GM19328 (cell line): ENCODE data around the gene GPN2.
A peak's percentile ranks its signal among the peaks of the same experiment; 100 is the strongest.
"Not testable (repeated sequence)": the region's sequence is repeated elsewhere in the genome, so short reads cannot be mapped to it uniquely, and the experiment has no call there.

Experiments used
- ATAC-seq: cut with Tn5 transposase; IDR thresholded peaks from one replicate; pipeline ENCODE4 v1.9.1; 2021; ENCODE audit warnings: mild to moderate bottlenecking, moderate library complexity; ENCODE audit not compliant: unreplicated experiment

GPN2 gene

DNA sequence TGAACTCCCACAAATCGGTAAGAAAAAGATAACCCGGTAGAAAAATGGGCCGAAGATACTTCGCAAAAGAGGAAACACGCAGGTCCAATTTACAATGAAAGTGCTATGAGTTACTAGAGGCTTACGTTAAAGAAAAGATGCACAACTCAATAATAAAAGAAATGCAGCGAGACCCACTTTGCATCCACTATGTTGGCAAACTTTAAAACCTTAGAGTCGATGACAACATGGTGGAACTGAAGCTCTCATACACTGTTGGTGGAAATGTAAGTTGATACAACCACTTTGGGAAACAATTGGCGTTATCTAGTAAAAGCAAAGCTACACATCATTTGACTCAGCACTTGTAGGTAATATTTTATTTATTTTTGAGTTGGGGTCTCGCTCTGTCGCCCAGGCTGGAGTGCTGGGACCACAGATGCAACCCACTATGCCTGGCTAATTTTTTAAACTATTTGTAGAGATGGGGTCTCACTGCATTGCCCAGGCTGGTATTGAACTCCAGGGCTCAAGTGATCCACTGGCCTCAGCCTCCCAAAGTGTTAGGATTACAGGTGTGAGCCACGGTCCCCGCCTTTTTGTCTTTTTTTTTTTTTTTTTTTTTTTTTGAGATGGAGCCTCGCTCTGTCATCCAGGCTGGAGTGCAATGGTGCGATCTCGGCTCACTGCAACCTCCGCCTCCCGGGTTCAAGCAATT, 10.9 kb upstream of the GPN2 start:
- no peak for ATAC-seq

DNA sequence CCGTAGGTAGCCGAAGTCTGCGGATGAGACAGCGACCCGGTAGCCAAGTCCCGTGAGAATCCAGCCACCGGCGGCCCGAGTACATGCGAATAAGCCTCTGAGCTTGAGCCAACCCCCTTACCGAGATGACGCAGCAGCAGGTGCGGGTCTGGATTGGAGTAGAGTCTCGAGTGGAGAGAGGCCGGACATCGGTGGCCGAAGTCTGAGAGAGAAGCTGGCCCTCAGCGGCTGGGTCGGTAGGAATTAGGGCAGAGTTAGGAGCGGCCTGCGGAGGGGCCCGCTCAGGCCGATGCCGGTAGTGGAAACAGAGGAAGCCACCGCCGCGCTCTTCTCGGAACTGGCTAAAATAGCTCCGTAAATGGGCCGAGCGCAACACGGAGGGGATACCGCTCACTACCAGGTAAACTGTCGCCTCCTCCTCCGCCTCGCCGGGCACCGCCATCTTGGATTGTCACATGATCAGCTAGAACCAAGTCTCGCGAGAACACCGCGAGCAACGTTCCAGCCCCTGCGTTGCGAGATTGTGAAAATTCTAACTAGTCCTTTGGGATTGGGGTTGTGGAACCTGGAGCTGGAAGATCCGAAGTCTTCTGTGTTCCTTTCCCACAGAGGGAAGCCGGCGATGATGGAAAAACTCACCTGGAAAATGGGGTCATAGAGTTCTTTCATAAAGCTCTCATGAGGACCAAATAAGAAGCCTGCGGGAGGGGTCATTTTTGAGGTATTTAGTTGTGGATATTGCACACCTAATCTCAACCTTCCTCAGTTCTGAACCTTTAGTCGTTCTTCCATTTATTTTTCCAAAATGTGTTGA, 10.1 kb upstream of the GPN2 start, which contains the start of gene GPATCH3:
GPATCH3 (minus strand) TSS at position 467 of the 814 bp plus-strand sequence; CDS start at position 442, 25 bp downstream.
- ATAC-seq = no peak

DNA sequence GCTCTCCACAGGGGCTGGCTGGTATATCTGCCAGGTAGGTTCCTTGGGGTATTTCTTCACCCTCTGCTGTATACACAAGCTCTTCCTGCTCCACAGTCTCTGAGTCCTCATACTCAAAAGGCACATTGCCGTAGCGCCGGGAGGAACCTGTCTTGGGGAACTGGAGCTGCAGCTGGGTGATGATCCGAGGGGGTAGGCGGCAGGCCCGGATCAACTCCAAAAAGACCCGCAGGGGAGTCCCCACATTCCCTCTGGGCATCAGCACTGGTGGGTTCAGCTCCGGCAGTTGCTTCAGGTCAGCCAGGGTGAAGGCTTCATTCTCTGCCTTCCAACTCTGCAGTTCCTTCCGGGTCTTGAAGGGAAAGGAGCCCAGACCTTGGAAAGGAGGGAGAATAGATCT, 7.3 kb upstream of the GPN2 start:
- no peak for ATAC-seq

DNA sequence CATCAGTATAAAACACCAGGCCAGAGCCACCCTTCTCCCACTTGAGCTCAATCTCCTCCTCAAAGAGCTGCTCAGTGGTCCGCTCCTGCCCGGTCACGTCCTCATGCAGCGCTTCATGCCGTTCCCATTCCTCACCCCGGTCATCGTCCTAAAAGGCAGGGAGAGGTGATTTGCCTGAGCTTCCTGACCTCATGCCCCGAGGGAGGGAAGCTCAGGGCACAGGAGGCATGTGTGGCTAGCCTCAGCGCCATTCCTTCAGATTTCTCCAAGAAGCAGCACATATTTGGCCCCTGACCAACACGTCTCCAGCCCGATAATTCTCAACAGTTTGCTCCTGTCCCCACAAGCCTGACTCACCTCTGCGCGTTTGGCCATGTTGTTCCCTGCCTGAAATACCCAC, 4.2 kb upstream of the GPN2 start:
- ATAC-seq = no peak

DNA sequence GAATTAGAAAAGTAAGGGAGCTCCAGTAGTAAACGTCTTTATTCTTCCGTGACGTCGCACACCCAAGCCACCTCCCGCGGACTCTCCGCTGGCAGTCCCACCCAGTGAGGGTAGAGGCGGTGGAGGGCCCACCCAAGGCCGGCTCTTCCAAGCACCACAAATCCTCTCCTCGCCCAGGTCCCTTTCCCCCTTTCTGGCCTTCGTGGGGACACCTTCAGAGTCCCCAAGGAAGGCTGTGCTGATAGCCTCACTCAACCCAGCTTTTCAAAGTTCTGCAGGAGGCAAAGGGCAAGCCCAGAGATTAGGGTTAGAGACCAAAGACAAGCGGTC, 349 bp upstream of the GPN2 start:
- peak; percentile 32 for ATAC-seq

DNA sequence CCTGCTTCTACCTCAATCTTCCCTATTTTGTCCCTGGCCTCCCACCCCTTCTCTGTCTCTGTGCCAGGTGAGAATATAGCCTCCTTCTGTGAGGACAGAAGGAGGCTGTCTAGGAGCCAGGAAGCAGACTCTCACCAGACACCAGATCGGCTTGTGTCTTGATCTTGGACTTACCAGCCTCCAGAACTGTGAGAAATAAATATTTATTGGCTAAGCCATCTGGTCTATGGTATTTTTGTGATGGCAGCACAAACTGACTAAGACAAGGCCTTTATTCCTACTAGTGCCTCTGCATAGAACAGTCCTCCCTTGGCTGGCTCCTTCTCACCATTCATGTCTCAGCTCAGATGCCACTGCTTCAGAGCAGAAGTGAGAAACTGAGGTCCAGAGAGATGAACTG, 1.9 kb downstream of the GPN2 start:
- no peak for ATAC-seq

DNA sequence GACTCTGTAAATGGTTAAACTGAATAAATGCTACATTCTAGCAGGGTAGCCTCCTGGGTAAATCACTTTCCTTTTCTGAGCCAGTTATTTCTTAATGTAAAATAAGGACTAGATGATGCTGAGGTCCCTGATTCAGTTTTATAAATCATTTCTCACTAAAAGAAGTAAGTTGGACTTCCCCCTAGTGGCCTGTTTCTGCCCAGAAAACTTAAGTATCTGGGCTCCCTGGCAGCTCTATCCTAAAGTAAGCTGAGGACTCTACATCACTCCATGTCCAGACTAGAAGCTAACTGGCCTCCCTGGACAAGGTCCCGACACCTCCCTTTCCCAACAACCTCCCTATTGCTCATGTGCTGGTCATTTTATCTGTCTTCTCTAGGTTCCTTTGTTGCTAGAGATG, 3.0 kb downstream of the GPN2 start:
- no peak for ATAC-seq

DNA sequence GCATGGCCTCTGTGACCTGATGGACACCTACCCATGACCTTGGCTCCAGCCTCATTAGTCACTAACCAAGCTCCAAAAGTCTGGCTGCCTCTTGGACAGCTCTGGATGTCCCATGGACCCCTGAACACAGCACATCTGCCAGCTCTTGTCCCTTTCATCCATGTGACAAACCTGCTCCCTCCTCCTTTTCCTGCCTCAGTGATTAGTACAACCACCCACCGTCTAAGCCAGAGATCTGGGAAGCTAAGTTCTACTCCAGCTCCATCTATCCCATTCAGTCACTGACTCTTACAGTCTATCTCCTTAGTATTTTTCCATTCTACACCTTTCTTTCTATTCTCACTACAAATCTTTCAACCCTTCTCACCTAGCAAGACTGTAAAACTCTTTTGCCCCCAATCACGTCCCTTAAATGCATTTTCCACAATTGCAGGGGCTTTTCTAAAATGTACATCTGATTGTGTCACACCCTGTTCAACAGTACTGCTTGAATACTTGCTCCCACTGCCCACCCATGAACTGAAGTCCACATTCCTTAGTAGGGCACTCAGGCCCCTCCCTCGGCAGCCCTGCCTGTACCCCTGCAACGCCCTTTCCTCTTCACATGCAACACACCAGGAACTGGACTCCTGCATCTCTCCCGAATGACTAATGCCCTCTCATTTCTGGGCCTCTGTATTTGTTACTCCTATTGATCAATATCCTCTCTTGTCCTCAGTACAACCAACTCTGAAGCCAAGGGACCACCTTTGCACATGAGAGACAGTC, 7.2 kb downstream of the GPN2 start:
- no peak for ATAC-seq

DNA sequence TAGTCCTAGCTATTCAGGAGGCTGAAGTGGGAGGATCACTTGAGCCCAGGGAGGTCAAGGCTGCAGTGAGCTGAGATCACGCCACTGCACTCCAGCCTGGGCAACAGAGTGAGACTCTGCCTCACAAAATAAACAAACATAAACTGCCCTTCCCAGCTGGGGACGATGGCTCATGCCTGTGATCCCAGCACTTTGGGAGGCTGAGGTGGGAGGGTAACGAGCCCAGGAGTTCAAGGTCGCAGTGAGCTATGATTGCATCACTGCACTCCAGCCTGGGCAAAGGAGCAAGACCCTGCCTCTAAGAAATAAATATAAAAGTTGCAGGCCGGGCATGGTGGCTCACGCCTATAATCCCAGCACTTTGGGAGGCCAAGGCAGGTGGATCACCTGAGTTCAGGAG, 8.5 kb downstream of the GPN2 start:
- not testable (repeated sequence) for ATAC-seq

DNA sequence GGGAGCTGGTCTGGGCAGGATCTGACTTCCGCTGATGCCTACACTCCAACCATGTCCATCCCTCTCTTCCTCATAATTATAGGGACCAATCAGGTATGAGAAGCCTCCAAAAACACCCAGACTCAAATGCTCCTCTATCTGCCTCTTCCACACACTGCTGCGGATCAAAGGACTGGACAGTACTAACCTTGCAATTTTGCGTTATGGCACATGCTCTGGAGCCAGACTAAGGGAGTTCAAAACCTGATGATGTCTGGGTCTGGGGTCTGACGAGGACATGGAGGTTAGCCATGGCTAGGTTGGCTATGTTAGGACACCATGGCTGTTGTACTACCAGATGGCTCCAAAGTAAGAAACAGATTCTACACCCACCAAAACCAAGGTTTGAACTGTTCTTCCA, 10.3 kb downstream of the GPN2 start:
- ATAC-seq = no peak

DNA sequence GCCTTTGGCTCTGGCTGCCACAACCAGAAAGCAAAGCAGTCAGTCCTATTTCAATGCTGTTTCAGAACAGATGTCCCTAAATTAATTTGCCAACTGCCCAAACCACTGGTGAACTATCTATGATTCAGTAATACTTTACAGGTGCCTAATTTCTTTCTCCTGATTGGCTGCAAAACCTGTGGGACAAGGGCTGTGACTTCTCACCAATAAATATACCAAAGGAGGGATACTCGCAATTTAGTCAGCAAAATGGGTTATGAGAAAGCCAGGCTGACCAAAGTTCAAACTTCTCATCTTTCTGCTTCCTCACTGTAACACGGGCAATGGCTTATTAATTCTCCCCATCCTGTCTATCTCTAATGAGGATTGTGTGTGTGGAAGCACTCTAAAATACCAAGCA, 12.8 kb downstream of the GPN2 start:
- no peak for ATAC-seq

DNA sequence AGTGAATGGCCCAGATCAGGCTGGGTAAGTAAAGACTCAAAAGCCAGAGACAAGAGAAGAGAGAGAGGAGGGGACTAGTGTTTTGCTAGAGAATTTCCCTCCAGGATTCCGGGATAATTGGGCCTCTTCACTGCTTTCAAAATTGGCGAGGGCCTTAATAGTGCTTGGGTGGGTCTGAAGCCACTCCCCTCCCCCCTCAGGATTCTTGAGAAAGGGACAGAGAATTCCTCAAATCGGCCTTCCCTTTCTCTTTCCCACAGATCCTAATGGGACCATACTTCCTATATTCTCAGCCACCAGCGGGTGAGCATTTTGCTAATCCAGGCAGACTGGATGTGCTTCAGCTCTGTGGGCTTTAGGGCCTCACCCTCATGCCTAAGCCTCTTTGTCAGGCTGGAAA, 15.2 kb downstream of the GPN2 start:
- ATAC-seq = no peak

DNA sequence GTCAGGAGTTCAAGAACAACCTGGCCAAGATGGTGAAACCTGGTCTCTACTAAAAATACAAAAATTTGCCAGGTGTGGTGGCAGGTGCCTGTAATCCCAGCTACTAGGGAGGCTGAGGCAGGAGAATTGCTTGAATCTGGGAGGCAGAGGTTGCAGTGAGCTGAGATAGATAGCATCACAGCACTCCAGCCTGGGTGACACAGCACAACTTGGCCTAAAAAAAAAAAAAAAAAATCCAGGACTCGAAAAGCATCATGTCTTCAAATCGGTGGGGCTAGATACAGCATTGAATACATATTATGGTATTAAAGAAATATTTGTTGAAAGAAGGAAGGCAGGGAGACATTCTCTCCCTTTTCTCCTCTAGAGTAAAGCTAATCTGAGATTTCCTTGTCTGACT, 17.0 kb downstream of the GPN2 start:
- not testable (repeated sequence) for ATAC-seq

DNA sequence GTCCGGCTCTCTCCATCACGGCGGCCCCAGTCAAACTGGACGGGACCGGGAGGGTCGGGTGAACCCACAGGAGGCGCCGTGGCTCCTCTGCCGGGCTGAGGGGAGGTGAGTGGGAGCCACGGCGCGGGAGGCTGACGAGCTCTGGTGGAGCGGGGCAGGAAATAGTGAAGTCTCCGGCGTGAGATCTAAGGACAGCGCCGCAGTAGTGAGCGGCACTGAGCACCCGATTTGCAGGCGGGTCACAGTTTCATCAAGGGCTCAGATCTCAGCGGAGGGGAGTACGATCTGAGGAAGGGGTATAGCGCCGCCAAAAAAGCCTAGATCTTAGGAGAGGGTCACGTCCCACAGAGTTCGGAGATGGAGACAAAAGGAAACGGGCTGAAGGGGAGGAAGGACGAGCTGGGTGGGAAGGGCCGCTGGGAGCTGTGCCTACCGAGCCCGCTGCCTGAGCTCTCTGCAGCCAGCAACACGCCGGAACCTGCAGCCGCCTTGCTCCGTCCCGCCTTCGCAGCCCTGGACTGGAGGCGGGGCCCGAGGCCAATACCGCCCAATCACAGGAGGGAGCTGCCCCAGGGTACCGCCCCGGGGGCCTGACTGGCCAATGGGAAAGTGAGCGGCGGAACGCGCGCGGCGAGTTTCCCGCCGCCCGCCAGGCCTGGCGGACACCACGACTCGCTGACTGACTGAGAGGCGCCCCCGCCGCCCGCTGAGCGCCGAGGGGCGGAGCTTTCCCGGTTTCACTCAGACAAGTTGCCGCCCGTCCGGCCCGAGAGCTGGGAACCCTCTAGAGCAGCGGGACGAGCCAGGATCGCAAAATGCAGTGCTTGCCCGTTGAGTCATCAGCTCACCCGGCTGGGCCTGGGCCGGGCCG, 25.2 kb downstream of the GPN2 start:
- ATAC-seq = peak; percentile 86

DNA sequence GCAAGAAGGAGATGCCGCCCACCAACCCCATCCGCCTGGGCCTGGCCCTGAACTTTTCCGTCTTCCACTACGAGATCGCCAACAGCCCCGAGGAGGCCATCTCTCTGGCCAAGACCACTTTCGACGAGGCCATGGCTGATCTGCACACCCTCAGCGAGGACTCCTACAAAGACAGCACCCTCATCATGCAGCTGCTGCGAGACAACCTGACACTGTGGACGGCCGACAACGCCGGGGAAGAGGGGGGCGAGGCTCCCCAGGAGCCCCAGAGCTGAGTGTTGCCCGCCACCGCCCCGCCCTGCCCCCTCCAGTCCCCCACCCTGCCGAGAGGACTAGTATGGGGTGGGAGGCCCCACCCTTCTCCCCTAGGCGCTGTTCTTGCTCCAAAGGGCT, 26.4 kb downstream of the GPN2 start:
- ATAC-seq = no peak

DNA sequence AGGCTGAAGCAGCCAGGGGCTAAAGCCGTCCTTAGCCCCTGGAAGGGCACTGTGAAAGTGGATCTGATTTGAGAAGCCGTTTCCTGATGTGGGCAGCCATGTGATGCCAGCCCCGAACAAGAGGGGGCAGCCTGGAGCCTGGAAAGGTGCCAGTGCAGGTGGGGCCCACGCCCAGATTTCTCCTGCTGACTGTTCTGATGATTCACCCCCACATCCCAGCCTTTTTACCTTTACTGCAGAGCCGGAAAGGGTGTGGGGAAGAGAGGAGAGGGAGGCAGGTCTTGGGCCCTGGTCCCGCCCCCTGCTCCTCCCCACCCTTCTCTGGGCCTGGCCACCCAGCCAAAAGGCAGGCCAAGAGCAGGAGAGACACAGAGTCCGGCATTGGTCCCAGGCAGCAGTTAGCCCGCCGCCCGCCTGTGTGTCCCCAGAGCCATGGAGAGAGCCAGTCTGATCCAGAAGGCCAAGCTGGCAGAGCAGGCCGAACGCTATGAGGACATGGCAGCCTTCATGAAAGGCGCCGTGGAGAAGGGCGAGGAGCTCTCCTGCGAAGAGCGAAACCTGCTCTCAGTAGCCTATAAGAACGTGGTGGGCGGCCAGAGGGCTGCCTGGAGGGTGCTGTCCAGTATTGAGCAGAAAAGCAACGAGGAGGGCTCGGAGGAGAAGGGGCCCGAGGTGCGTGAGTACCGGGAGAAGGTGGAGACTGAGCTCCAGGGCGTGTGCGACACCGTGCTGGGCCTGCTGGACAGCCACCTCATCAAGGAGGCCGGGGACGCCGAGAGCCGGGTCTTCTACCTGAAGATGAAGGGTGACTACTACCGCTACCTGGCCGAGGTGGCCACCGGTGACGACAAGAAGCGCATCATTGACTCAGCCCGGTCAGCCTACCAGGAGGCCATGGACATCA, 27.1 kb downstream of the GPN2 start, which contains the start of gene SFN:
SFN (plus strand) TSS at position 369 of the 904 bp plus-strand sequence; CDS start at position 433, 64 bp downstream.
- no peak for ATAC-seq

DNA sequence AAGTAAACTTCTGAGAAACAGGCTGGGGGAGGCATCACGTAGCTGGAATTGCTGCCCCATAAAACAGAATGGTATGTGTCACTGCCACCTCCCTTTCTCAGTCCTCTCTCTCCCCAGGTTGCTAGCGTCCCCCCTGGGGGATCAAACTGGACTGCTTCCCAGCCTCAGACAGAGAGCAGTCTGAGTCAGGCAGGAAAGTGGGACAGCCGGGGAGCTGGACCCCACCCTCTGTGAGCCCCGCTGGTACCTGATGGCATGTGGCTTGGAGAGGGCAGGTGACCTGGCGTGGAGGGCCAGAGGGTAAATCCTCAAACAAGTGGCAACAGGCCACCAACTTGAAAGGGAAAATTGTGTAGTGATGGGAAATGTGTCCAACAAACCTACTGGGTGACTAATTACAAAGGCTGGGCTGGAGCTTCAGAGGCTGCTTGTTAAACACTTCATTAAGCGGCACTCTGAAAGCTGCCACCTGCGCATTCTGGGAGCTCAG, 28.1 kb downstream of the GPN2 start:
- ATAC-seq = no peak

DNA sequence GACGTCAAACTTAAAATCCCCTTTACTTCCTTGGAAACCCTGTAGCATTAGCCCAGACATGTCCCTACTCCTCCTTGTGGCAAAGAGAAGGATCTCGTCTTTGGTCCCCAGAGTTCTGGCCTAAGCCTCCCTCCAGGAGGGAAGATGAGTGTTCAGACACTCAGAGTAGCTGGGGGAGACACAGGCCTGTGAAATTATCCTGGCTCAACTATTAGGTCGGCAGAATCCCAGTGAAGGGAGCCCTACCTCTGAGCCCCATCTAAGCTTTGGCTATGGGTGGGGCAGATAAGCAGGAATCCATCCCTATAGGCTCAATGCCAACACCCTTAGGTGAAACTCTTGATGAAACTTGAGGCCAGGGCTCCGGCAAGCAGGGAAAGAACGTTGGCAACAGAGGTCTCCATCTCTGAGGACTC, 28.8 kb downstream of the GPN2 start:
- ATAC-seq = no peak

DNA sequence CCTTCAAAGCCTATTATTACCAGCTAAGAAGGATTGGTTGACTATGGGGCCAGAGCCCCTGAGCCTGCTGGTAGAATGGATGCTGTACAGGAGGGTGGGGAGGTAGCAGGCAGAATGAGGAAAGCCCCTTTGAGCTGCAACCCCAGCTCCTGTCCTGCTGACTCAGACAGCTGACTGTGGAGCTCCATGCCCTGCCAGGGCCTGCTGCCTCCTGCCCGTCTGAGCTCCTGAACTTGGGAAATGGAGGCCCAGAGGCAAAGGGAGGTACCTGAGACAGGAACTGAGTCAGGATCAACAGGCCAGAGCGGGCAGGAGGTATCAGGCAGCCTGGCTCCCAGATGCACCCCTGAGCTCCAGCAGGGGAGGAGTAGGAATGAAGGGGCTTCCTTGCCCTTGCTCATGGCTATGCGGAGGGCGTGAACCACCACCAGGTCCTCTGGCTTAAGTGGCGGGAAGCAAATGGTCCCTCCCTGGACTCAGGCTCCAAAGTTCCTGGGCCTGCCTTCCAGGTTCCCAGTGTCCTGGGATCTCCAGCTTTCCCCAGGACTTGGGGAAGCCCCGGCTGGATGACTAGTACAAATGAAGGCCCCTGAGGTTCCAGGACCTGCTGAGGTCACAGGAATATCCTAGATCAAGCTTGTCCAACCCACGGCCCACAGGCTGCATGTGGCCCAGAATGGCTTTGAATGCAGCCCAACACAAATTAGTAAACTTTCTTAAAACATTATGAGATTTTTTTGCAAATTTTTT, 31.0 kb downstream of the GPN2 start:
- no peak for ATAC-seq
